Naive thymus-derived CD4-positive, alpha-beta T cell (primary cell): Measurements from ENCODE around the gene KIF15. TPM values are rescaled to one million over a fixed set of nuclear protein-coding genes. Genes with fewer than 3 reads are reported as not detected.

Source experiments
- ATAC-seq: fragments of 150-1000 bp; cut with Tn5 transposase; 2 replicates; pipeline ENCODE4 v1.10.0; 2021; ENCODE audit warnings: mild to moderate bottlenecking, moderate library complexity
- CTCF ChIA-PET: fragments of 350-600 bp; sonication (Branson Sonifier 250); formaldehyde crosslinking; loops from one replicate; lab custom pipeline; 2021; ENCODE audit warnings: antibody characterized with exemption; lab: Charles Lee
- POLR2A ChIA-PET: fragments of 350-600 bp; sonication (Branson Sonifier 250); formaldehyde crosslinking; loops from one replicate; lab custom pipeline; 2021; ENCODE audit warnings: antibody characterized with exemption, inconsistent platforms; lab: Charles Lee
- DNase-seq, 9 donors: peaks; one replicate each; pipeline versions ENCODE4 v3.0.0 to v3.0.0-alpha.2; 2020 to 2022; ENCODE audit warnings: mixed read lengths in 1 of 9
- H3K27ac ChIP-seq: one replicate; pipeline ENCODE4 v1.7.0; 2013; ENCODE audit warnings: mild to moderate bottlenecking, low read depth, low read length, moderate library complexity
- H3K27me3 ChIP-seq, 2 donors: one replicate each; pipeline ENCODE4 v1.7.0; 2013; ENCODE audit warnings: low read length in 2 of 2, mild to moderate bottlenecking in 2 of 2, moderate library complexity in 2 of 2; ENCODE audit not compliant: control insufficient read depth in 2 of 2, insufficient read depth in 2 of 2
- H3K36me3 ChIP-seq, 3 experiments: 1 replicate in 2 of 3; 2 replicates in 1 of 3; pipeline ENCODE4 v1.7.0; 2013; ENCODE audit warnings: low read length in 3 of 3, mild to moderate bottlenecking in 3 of 3, moderate library complexity in 1 of 3; ENCODE audit not compliant: insufficient read depth in 3 of 3, control insufficient read depth in 2 of 3
- H3K4me1 ChIP-seq, 2 donors: one replicate each; pipeline ENCODE4 v1.7.0; 2013; ENCODE audit warnings: low read length in 2 of 2, mild to moderate bottlenecking in 2 of 2, moderate library complexity in 1 of 2; ENCODE audit not compliant: control insufficient read depth in 2 of 2, insufficient read depth in 2 of 2
- H3K4me3 ChIP-seq: 2 replicates; pipeline ENCODE4 v1.7.0; 2013; ENCODE audit warnings: mild to moderate bottlenecking, low read length
- H3K9me3 ChIP-seq, 3 experiments: 1 replicate in 2 of 3; 2 replicates in 1 of 3; pipeline ENCODE4 v1.7.0; 2013; ENCODE audit warnings: low read length in 3 of 3; ENCODE audit not compliant: control insufficient read depth in 2 of 3
- H3K27ac Mint-ChIP-seq, 9 donors: one replicate each; pipeline ENCODE4 v1.8.0; 2020 to 2022; ENCODE audit warnings: mixed read lengths in 9 of 9, mild to moderate bottlenecking in 8 of 9, moderate library complexity in 5 of 9, inconsistent platforms in 2 of 9
- H3K27me3 Mint-ChIP-seq, 5 donors: one replicate each; pipeline ENCODE4 v1.8.0; 2021 to 2022; ENCODE audit warnings: mixed read lengths in 5 of 5, mild to moderate bottlenecking in 1 of 5
- H3K36me3 Mint-ChIP-seq, 5 donors: one replicate each; pipeline ENCODE4 v1.8.0; 2020 to 2022; ENCODE audit warnings: mixed read lengths in 5 of 5, mild to moderate bottlenecking in 3 of 5, inconsistent platforms in 1 of 5
- H3K4me1 Mint-ChIP-seq, 7 donors: one replicate each; pipeline ENCODE4 v1.8.0; 2020 to 2022; ENCODE audit warnings: mixed read lengths in 7 of 7, mild to moderate bottlenecking in 3 of 7, inconsistent platforms in 1 of 7
- H3K4me3 Mint-ChIP-seq, 10 donors: one replicate each; pipeline ENCODE4 v1.8.0; 2020 to 2022; ENCODE audit warnings: mild to moderate bottlenecking in 10 of 10, mixed read lengths in 10 of 10, moderate library complexity in 6 of 10, inconsistent platforms in 2 of 10
- H3K9me3 Mint-ChIP-seq, 11 donors: one replicate each; pipeline ENCODE4 v1.8.0; 2020 to 2022; ENCODE audit warnings: mixed read lengths in 11 of 11, mild to moderate bottlenecking in 4 of 11, inconsistent platforms in 1 of 11, moderate library complexity in 1 of 11
- intact Hi-C, 2 donors: fragments of 100-400 bp; cut with micrococcal nuclease; formaldehyde crosslinking; loops; one replicate each; pipeline ENCODE4 v1.15.1; 2023
- polyA plus RNA-seq, 2 donors: library from polyadenylated mRNA; unstranded; fragments of 300-500 nt; fragmentation: Illumina TruSeq; gene quantifications; one replicate each; pipeline ENCODE4 v1.2.3, GENCODE V29; 2021
- total RNA-seq, 6 experiments: library from RNA in 5 of 6; stranded (reverse) in 5 of 6; gene quantifications; 1 replicate in 5 of 6; 2 replicates in 1 of 6; pipeline ENCODE4 v1.2.3 and lab custom pipeline; 2021 to 2026

KIF15 gene
- total and polyA plus RNA-seq, 7 experiments from 2014 or later, result 0.11 to 31.9 (median 0.27) TPM; not detected in 1

- no peak overlapping the region for H3K27ac ChIP-seq
- Mint-ChIP-seq H3K36me3 (no peaks in the 10 kb centered on the region), H3K27me3 (no peaks in the 10 kb centered on the region), H3K9me3 (no peaks in the 10 kb centered on the region), H3K4me3 (no peak overlapping the region), H3K4me1 (no peaks in the 10 kb centered on the region), H3K27ac (no peak overlapping the region)
- H3K4me1 ChIP-seq, result no peaks in the 10 kb centered on the region
- H3K9me3 ChIP-seq, result no peaks in the 10 kb centered on the region
- H3K4me3 ChIP-seq, result no peak overlapping the region
- no peaks in the 10 kb centered on the region for H3K27me3 ChIP-seq
- H3K36me3 ChIP-seq, result no peaks in the 10 kb centered on the region
- intact Hi-C loops, result no loop called here
- CTCF ChIA-PET, result no interaction called here
- ATAC-seq (no peak), DNase-seq (no peak)
- POLR2A ChIA-PET, result no interaction called here
Measured at GRCh38 chr3:44892689-44893088, 131.1 kb downstream of the KIF15 start.

- CTCF ChIA-PET, result no interaction called here
- no peak overlapping the region for H3K4me3 Mint-ChIP-seq
- no peaks in the 10 kb centered on the region for H3K27me3 ChIP-seq
- DNase-seq (no peak), ATAC-seq (no peak)
- H3K9me3 Mint-ChIP-seq, result no peaks in the 10 kb centered on the region
- no peaks in the 10 kb centered on the region for H3K36me3 Mint-ChIP-seq
- H3K4me1 Mint-ChIP-seq, result no peaks in the 10 kb centered on the region
- POLR2A ChIA-PET, result no interaction called here
- no peaks in the 10 kb centered on the region for H3K4me1 ChIP-seq
- H3K27me3 Mint-ChIP-seq, result no peaks in the 10 kb centered on the region
- intact Hi-C loops, result no loop called here
- H3K9me3 ChIP-seq, result no peaks in the 10 kb centered on the region
- H3K27ac ChIP-seq, result no peak overlapping the region
- no peaks in the 10 kb centered on the region for H3K36me3 ChIP-seq
- no peak overlapping the region for H3K4me3 ChIP-seq
- no peak overlapping the region for H3K27ac Mint-ChIP-seq
Measured at GRCh38 chr3:44893097-44893496, 131.5 kb downstream of the KIF15 start.

GRCh38 chr3:44894485-44894884 lies 132.9 kb downstream of the KIF15 start:
- intact Hi-C loops, result no loop called here
- H3K36me3 Mint-ChIP-seq, result no peaks in the 10 kb centered on the region
- Histone ChIP-seq H3K4me1 (no peaks in the 10 kb centered on the region), H3K4me3 (no peak overlapping the region), H3K9me3 (no peaks in the 10 kb centered on the region), H3K27me3 (no peaks in the 10 kb centered on the region), H3K27ac (no peak overlapping the region), H3K36me3 (no peaks in the 10 kb centered on the region)
- H3K4me1 Mint-ChIP-seq, result no peaks in the 10 kb centered on the region
- H3K4me3 Mint-ChIP-seq, result no peak overlapping the region
- H3K27me3 Mint-ChIP-seq, result peaks cover 0 to 6% (median 0%) of the 10 kb centered on the region in 5 donors
- no peak for DNase-seq
- no peaks in the 10 kb centered on the region for H3K9me3 Mint-ChIP-seq
- H3K27ac Mint-ChIP-seq, result peak overlapping the region in 1 of 9 donors; percentile 5
- ATAC-seq, result no peak
- ChIA-PET POLR2A (no interaction called here), CTCF (no interaction called here)

GRCh38 chr3:44896440-44896839 lies 134.8 kb downstream of the KIF15 start:
- ATAC-seq (no peak), DNase-seq (no peak)
- no peak overlapping the region for H3K4me3 Mint-ChIP-seq
- Histone ChIP-seq H3K27ac (no peak overlapping the region), H3K9me3 (no peaks in the 10 kb centered on the region), H3K4me3 (no peak overlapping the region), H3K27me3 (no peaks in the 10 kb centered on the region), H3K4me1 (no peaks in the 10 kb centered on the region), H3K36me3 (no peaks in the 10 kb centered on the region)
- intact Hi-C loops, result no loop called here
- H3K9me3 Mint-ChIP-seq, result peaks cover 0 to 1% (median 0%) of the 10 kb centered on the region in 11 donors
- no peaks in the 10 kb centered on the region for H3K36me3 Mint-ChIP-seq
- ChIA-PET CTCF (no interaction called here), POLR2A (no interaction called here)
- peaks cover 0 to 6% (median 0%) of the 10 kb centered on the region in 7 donors for H3K4me1 Mint-ChIP-seq
- peaks cover 0 to 19% (median 0%) of the 10 kb centered on the region in 5 donors for H3K27me3 Mint-ChIP-seq
- H3K27ac Mint-ChIP-seq, result no peak overlapping the region

GRCh38 chr3:44899683-44900367 lies 138.2 kb downstream of the KIF15 start:
- peaks cover 0 to 6% (median 0%) of the 10 kb centered on the region in 7 donors for H3K4me1 Mint-ChIP-seq
- H3K9me3 ChIP-seq, result no peaks in the 10 kb centered on the region
- no peak overlapping the region for H3K27ac ChIP-seq
- no peaks in the 10 kb centered on the region for H3K27me3 ChIP-seq
- DNase-seq (no peak), ATAC-seq (no peak)
- no peaks in the 10 kb centered on the region for H3K4me1 ChIP-seq
- H3K9me3 Mint-ChIP-seq, result peaks cover 0 to 1% (median 0%) of the 10 kb centered on the region in 11 donors
- H3K36me3 Mint-ChIP-seq, result no peaks in the 10 kb centered on the region
- H3K4me3 Mint-ChIP-seq, result no peak overlapping the region
- no peak overlapping the region for H3K27ac Mint-ChIP-seq
- H3K36me3 ChIP-seq, result no peaks in the 10 kb centered on the region
- H3K4me3 ChIP-seq, result no peak overlapping the region
- intact Hi-C loops, result no loop called here
- ChIA-PET POLR2A (no interaction called here), CTCF (no interaction called here)
- peaks cover 0 to 28% (median 0%) of the 10 kb centered on the region in 5 donors for H3K27me3 Mint-ChIP-seq

GRCh38 chr3:44902628-44903027 lies 141.0 kb downstream of the KIF15 start:
- Histone ChIP-seq H3K27ac (no peak overlapping the region), H3K27me3 (no peaks in the 10 kb centered on the region), H3K9me3 (no peaks in the 10 kb centered on the region), H3K36me3 (no peaks in the 10 kb centered on the region), H3K4me3 (no peak overlapping the region), H3K4me1 (no peaks in the 10 kb centered on the region)
- ChIA-PET POLR2A (no interaction called here), CTCF (interaction anchor here (0.6 kb wide), 1 partner anchor 594 kb away, joined by 3 read pairs; no protein-coding TSS in a partner anchor)
- ATAC-seq, result no peak
- DNase-seq, result no peak
- H3K4me1 Mint-ChIP-seq, result peaks cover 0 to 6% (median 0%) of the 10 kb centered on the region in 7 donors
- H3K4me3 Mint-ChIP-seq, result no peak overlapping the region
- intact Hi-C loops, result no loop called here
- H3K9me3 Mint-ChIP-seq, result peaks cover 0 to 3% (median 0%) of the 10 kb centered on the region in 11 donors
- no peak overlapping the region for H3K27ac Mint-ChIP-seq
- H3K36me3 Mint-ChIP-seq, result peaks cover 0 to 3% (median 0%) of the 10 kb centered on the region in 5 donors
- peaks cover 0 to 34% (median 8%) of the 10 kb centered on the region in 5 donors for H3K27me3 Mint-ChIP-seq
